SK-N-SH (cell line): ENCODE results near the gene MAML3. TPM values are rescaled to one million over a fixed set of nuclear protein-coding genes. Genes with fewer than 3 reads are reported as not detected.

Experiments
- CTCF ChIA-PET: fragments of 300-600, 350-600 bp; formaldehyde crosslinking; extraction: SDS; loops from one replicate; lab custom pipeline; 2021; lab: Yijun Ruan, JAX
- POLR2A ChIA-PET: fragments of 350-600 bp; sonication (Branson Sonifier 250); formaldehyde crosslinking; extraction: SDS; loops from one replicate; lab custom pipeline; 2020; ENCODE audit warnings: antibody characterized with exemption, inconsistent platforms; lab: Yijun Ruan, JAX
- DNase-seq: peaks from one replicate; pipeline ENCODE4 v3.0.0; 2012
- H2AFZ ChIP-seq: fragments of 200-600 bp; sonication (generic); 2 replicates; pipeline ENCODE4 v1.8.1; 2016; ENCODE audit warnings: antibody characterized with exemption, mild to moderate bottlenecking, low read depth
- H3F3A ChIP-seq: fragments of 200-600 bp; sonication (generic); replicated peaks from 2 replicates; pipeline ENCODE3; 2016; ENCODE audit warnings: antibody characterized with exemption, mild to moderate bottlenecking; ENCODE audit not compliant: insufficient read depth
- H3K27ac ChIP-seq, 2 experiments: fragments of 200-500 bp in 1 of 2; fragments of 200-600 bp in 1 of 2; sonication (Bioruptor generic) in 1 of 2; sonication (generic), shearing (Covaris generic) in 1 of 2; 2 replicates each; pipeline versions ENCODE4 v1.5.1 to v1.6.1; 2014 to 2016; ENCODE audit warnings: low read depth in 2 of 2, inconsistent platforms in 1 of 2, low read length in 1 of 2, mild to moderate bottlenecking in 1 of 2, mixed read lengths in 1 of 2
- H3K27me3 ChIP-seq: fragments of 200-600 bp; sonication (generic), shearing (Covaris generic); 2 replicates; pipeline ENCODE4 v1.6.1; 2016; ENCODE audit warnings: mixed run types; ENCODE audit not compliant: insufficient read depth
- H3K36me3 ChIP-seq, 2 experiments: fragments of 200-500 bp in 1 of 2; fragments of 200-600 bp in 1 of 2; sonication (Bioruptor generic) in 1 of 2; sonication (generic) in 1 of 2; replicated peaks in 1 of 2; 2 replicates each; pipeline versions ENCODE3 to v1.5.1; 2014 to 2016; ENCODE audit warnings: low read length in 1 of 2, mild to moderate bottlenecking in 1 of 2; ENCODE audit not compliant: insufficient read depth in 2 of 2, control insufficient read depth in 1 of 2
- H3K4me1 ChIP-seq, 2 experiments: fragments of 200-500 bp in 1 of 2; fragments of 200-600 bp in 1 of 2; sonication (Bioruptor generic) in 1 of 2; sonication (generic), shearing (Covaris generic) in 1 of 2; 2 replicates each; pipeline versions ENCODE4 v1.5.1 to v1.6.1; 2014 to 2016; ENCODE audit warnings: low read depth in 1 of 2, low read length in 1 of 2, mixed run types in 1 of 2; ENCODE audit not compliant: insufficient read depth in 2 of 2, control insufficient read depth in 1 of 2
- H3K4me2 ChIP-seq: fragments of 200-600 bp; sonication (generic), shearing (Covaris generic); 2 replicates; pipeline ENCODE4 v1.6.1; 2017; ENCODE audit warnings: mixed run types
- H3K4me3 ChIP-seq, 2 experiments: fragments of 200-500 bp in 1 of 2; fragments of 200-600 bp in 1 of 2; sonication (Bioruptor generic) in 1 of 2; sonication (generic), shearing (Covaris generic) in 1 of 2; 2 replicates each; pipeline versions ENCODE4 v1.5.1 to v1.8.1; 2014 to 2016; ENCODE audit warnings: low read depth in 2 of 2, inconsistent platforms in 1 of 2, low read length in 1 of 2, mild to moderate bottlenecking in 1 of 2, mixed read lengths in 1 of 2, moderate library complexity in 1 of 2
- H3K79me2 ChIP-seq: fragments of 200-600 bp; sonication (generic); 2 replicates; pipeline ENCODE4 v1.8.1; 2017; ENCODE audit warnings: mild to moderate bottlenecking; ENCODE audit not compliant: insufficient read depth
- H3K9ac ChIP-seq: fragments of 200-600 bp; sonication (generic); 2 replicates; pipeline ENCODE4 v1.6.1; 2017; ENCODE audit warnings: mixed run types
- H3K9me2 ChIP-seq: fragments of 200-600 bp; sonication (generic); 2 replicates; pipeline ENCODE4 v1.6.1; 2017; ENCODE audit warnings: mixed run types
- H3K9me3 ChIP-seq: fragments of 200-600 bp; sonication (generic); 2 replicates; pipeline ENCODE4 v1.6.1; 2017; ENCODE audit warnings: mixed run types, mild to moderate bottlenecking, moderate library complexity
- H4K20me1 ChIP-seq: fragments of 200-600 bp; sonication (generic); 2 replicates; pipeline ENCODE4 v1.6.1; 2017; ENCODE audit warnings: mild to moderate bottlenecking, mixed run types; ENCODE audit not compliant: insufficient read depth
- CTCF ChIP-seq: fragments of 200-600 bp; sonication (generic); IDR thresholded peaks from 2 replicates; pipeline ENCODE4 v1.6.1; 2017; ENCODE audit warnings: antibody characterized with exemption, mild to moderate bottlenecking, moderate library complexity
- ELF1 ChIP-seq: IDR thresholded peaks from 2 replicates; pipeline ENCODE4 v1.4.0; 2012
- EP300 ChIP-seq, 2 experiments: IDR thresholded peaks; 2 replicates each; pipeline versions ENCODE4 v1.4.0 to v1.6.1; 2012; ENCODE audit warnings: borderline replicate concordance in 1 of 2, low read depth in 1 of 2, low read length in 1 of 2
- FOSL2 ChIP-seq: IDR thresholded peaks from 2 replicates; pipeline ENCODE4 v1.4.0; 2012; ENCODE audit warnings: low read depth, mild to moderate bottlenecking, moderate library complexity, borderline replicate concordance
- GABPA ChIP-seq: IDR thresholded peaks from 2 replicates; pipeline ENCODE4 v1.4.0; 2012; ENCODE audit warnings: low read depth, mild to moderate bottlenecking
- IRF3 ChIP-seq: fragments of 150-350 bp; IDR thresholded peaks from 2 replicates; pipeline ENCODE4 v1.6.1; 2016; ENCODE audit warnings: mild to moderate bottlenecking, low read depth, low read length
- NFIC ChIP-seq: IDR thresholded peaks from 2 replicates; pipeline ENCODE4 v1.4.0; 2012; ENCODE audit warnings: borderline replicate concordance
- PBX3 ChIP-seq: IDR thresholded peaks from 2 replicates; pipeline ENCODE4; 2012
- POLR2AphosphoS5 ChIP-seq: IDR thresholded peaks from 2 replicates; pipeline ENCODE4 v1.6.1; 2012; ENCODE audit warnings: low read depth, low read length
- RFX5 ChIP-seq: IDR thresholded peaks from 2 replicates; pipeline ENCODE4 v1.6.1; 2012; ENCODE audit warnings: mild to moderate bottlenecking, improper control_type of control experiment, low read length
- RXRA ChIP-seq: IDR thresholded peaks from 2 replicates; pipeline ENCODE4 v1.4.0; 2012; ENCODE audit warnings: low read depth, mild to moderate bottlenecking, borderline replicate concordance
- TEAD4 ChIP-seq: IDR thresholded peaks from 2 replicates; pipeline ENCODE4 v1.4.0; 2012; ENCODE audit warnings: mild to moderate bottlenecking, borderline replicate concordance; ENCODE audit not compliant: insufficient read depth
- WGBS: methylation state at CpG from one replicate; pipeline ENCODE4 v1.1.6; 2017; ENCODE audit warnings: low lambda C conversion rate; 5-methylcytosine and 5-hydroxymethylcytosine counted together
- polyA plus RNA-seq, 3 experiments: library from polyadenylated mRNA; depleted of rRNA; stranded (reverse); fragments of >200 nt; gene quantifications; 2 replicates each; pipeline ENCODE4 v1.2.3, GENCODE V29; 2012

Gene MAML3
- polyA plus RNA-seq, 1 of the 3 experiments (the other 2 are of a cell fraction) = 5.3 TPM

- H3K4me1 ChIP-seq = peaks cover 23 to 35% of the 10 kb centered on the region in 2 experiments
- no peak overlapping the region for H2AFZ ChIP-seq
- H3K27me3 ChIP-seq = no peaks in the 10 kb centered on the region
- peaks cover 19% of the 10 kb centered on the region for H3F3A ChIP-seq
- WGBS = 68% methylated on average over 3 of the region's 3 CpGs
- no peaks in the 10 kb centered on the region for H4K20me1 ChIP-seq
- ChIA-PET POLR2A (no interaction called here), CTCF (interaction anchor here (1.9 kb wide), 1 partner anchor 29 kb away, joined by 4 read pairs; no protein-coding TSS in a partner anchor)
- no peak overlapping the region for H3K9ac ChIP-seq
- no peaks in the 10 kb centered on the region for H3K9me3 ChIP-seq
- no peak overlapping the region for H3K4me3 ChIP-seq
- no peaks in the 10 kb centered on the region for H3K36me3 ChIP-seq
- DNase-seq = no peak
- TF ChIP-seq IRF3 = no peak
- 0 out of 2 replicates have a peak, but pooled peaks have one; percentile 22 for TF ChIP-seq FOSL2
- TF ChIP-seq PBX3 = 0 out of 2 replicates have a peak, but pooled peaks have one; percentile 15
- TF ChIP-seq NFIC = peak; percentile 14; the same call in 1 of the 2 replicates
- H3K4me2 ChIP-seq = no peak overlapping the region
- H3K79me2 ChIP-seq = peaks cover 15% of the 10 kb centered on the region; the same call in 1 of the 2 replicates
- peak overlapping the region; percentile 6 to 89; a peak in 3 of 4 replicates for H3K27ac ChIP-seq
- no peaks in the 10 kb centered on the region for H3K9me2 ChIP-seq
Observed at GRCh38 chr4:140102421-140102820, 51.6 kb downstream of the MAML3 start.

GRCh38 chr4:140100771-140101170, 53.2 kb downstream of the MAML3 start:
- H3K9me2 ChIP-seq = no peaks in the 10 kb centered on the region
- CTCF ChIA-PET = interaction anchor here (0.7 to 1.9 kb wide), 3 partner anchors 31 to 152 kb away, joined by 3 to 4 read pairs (median 4); no protein-coding TSS in a partner anchor
- peak overlapping the region in 1 of 2 experiments; percentile 97; a peak in 3 of 4 replicates for H3K27ac ChIP-seq
- 97% methylated on average over 3 of the region's 3 CpGs for WGBS
- H3K9me3 ChIP-seq = no peaks in the 10 kb centered on the region
- peaks cover 15% of the 10 kb centered on the region; the same call in 1 of the 2 replicates for H3K79me2 ChIP-seq
- no peak overlapping the region for H3K4me3 ChIP-seq
- H3K27me3 ChIP-seq = no peaks in the 10 kb centered on the region
- TF ChIP-seq PBX3 = no peak
- TF ChIP-seq RXRA = no peak
- TF ChIP-seq RFX5 = no peak
- no peak for TF ChIP-seq TEAD4
- TF ChIP-seq EP300 (IDR thresholded peaks at IDR 0.05; ENCODE audit: borderline replicate concordance in 1 of 2, low read depth in 1 of 2, low read length in 1 of 2) = no peak
- TF ChIP-seq POLR2AphosphoS5 = no peak
- TF ChIP-seq ELF1 = no peak
- TF ChIP-seq IRF3 = no peak
- TF ChIP-seq CTCF = no peak
- TF ChIP-seq GABPA = no peak
- H2AFZ ChIP-seq = no peak overlapping the region
- POLR2A ChIA-PET = no interaction called here
- no peak overlapping the region for H3K9ac ChIP-seq
- peaks cover 32% of the 10 kb centered on the region for H3F3A ChIP-seq
- no peak for DNase-seq
- no peaks in the 10 kb centered on the region for H3K36me3 ChIP-seq
- H3K4me2 ChIP-seq = peak overlapping the region; percentile 78; the same call in 1 of the 2 replicates
- no peaks in the 10 kb centered on the region for H4K20me1 ChIP-seq
- H3K4me1 ChIP-seq = peaks cover 35 to 46% of the 10 kb centered on the region in 2 experiments
